Measurements from ENCODE around the gene ARL15. TPM values are rescaled to one million over a fixed set of nuclear protein-coding genes. Genes with fewer than 3 reads are reported as not detected.

The ARL15 gene
- total and polyA plus RNA-seq, 9 of the 15 experiments (the other 6 are each of a cell fraction or from before 2014, with no cell fraction given) = 18.5 to 80.4 (median 57.0) TPM

GRCh38 chr5:54325272-54325609, 14.9 kb upstream of the ARL15 start (continued):
- no peak for TF ChIP-seq SMC3 (conservative IDR thresholded peaks at IDR 0.05; ENCODE audit: insufficient read depth, low read depth, low read length)
- TF ChIP-seq, protein P1, sequence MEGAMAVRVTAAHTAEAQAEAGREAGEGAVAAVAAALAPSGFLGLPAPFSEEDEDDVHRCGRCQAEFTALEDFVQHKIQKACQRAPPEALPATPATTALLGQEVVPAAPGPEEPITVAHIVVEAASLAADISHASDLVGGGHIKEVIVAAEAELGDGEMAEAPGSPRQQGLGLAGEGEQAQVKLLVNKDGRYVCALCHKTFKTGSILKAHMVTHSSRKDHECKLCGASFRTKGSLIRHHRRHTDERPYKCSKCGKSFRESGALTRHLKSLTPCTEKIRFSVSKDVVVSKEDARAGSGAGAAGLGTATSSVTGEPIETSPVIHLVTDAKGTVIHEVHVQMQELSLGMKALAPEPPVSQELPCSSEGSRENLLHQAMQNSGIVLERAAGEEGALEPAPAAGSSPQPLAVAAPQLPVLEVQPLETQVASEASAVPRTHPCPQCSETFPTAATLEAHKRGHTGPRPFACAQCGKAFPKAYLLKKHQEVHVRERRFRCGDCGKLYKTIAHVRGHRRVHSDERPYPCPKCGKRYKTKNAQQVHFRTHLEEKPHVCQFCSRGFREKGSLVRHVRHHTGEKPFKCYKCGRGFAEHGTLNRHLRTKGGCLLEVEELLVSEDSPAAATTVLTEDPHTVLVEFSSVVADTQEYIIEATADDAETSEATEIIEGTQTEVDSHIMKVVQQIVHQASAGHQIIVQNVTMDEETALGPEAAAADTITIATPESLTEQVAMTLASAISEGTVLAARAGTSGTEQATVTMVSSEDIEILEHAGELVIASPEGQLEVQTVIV (CRISPR knock-in tag; IDR thresholded peaks at IDR 0.05; ENCODE audit: borderline replicate concordance) = no peak
- TF ChIP-seq POLR2H (tag; IDR thresholded peaks at IDR 0.05; ENCODE audit: low read depth) = 0 out of 2 replicates have a peak, but pooled peaks have one; percentile 32
- TF ChIP-seq DNMT1 (IDR thresholded peaks at IDR 0.05) = no peak
- no peak for TF ChIP-seq MAX (CRISPR knock-in tag; IDR thresholded peaks at IDR 0.05)
- peak; percentile 38 for TF ChIP-seq RBBP5 (IDR thresholded peaks at IDR 0.05; ENCODE audit: borderline replicate concordance, insufficient read depth, low read length, poor library complexity, severe bottlenecking)
- TF ChIP-seq, protein P2, sequence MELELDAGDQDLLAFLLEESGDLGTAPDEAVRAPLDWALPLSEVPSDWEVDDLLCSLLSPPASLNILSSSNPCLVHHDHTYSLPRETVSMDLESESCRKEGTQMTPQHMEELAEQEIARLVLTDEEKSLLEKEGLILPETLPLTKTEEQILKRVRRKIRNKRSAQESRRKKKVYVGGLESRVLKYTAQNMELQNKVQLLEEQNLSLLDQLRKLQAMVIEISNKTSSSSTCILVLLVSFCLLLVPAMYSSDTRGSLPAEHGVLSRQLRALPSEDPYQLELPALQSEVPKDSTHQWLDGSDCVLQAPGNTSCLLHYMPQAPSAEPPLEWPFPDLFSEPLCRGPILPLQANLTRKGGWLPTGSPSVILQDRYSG (tag; conservative IDR thresholded peaks at IDR 0.05; ENCODE audit: low read depth) = no peak
- TF ChIP-seq ZNF134 (CRISPR knock-in tag; conservative IDR thresholded peaks at IDR 0.05) = no peak
- peak; percentile 88 for TF ChIP-seq CEBPB (tag; IDR thresholded peaks at IDR 0.05)
- no peak for TF ChIP-seq CEBPG (CRISPR knock-in tag; IDR thresholded peaks at IDR 0.05)
- peak; percentile 29 to 57; a peak in 2 of 4 replicates for TF ChIP-seq CEBPG (tag; conservative IDR thresholded peaks at IDR 0.05 in 1 of 2, IDR thresholded peaks at IDR 0.05 in 1 of 2)
- TF ChIP-seq KAT8 (IDR thresholded peaks at IDR 0.05; ENCODE audit: low read depth) = no peak
- TF ChIP-seq POLR3G (IDR thresholded peaks at IDR 0.05; ENCODE audit: extremely low read depth, insufficient read length, insufficient replicate concordance) = no peak

Data from K562 (cell line).